MCF 10A (cell line): ENCODE data around the gene KLHL3. TPM values are rescaled to one million over a fixed set of nuclear protein-coding genes. Genes with fewer than 3 reads are reported as not detected.
A peak's percentile ranks its signal among the peaks of the same experiment; 100 is the strongest.

Experiments used
- BruUV-seq: library from RNA; stranded (reverse); fragments of 400-500 nt; replicated peaks from 2 replicates; lab custom pipeline; 2021; lab: Mats Ljungman, UMichigan
- CTCF ChIA-PET: fragments of 300-600 bp; sonication (Branson Sonifier 250); formaldehyde crosslinking; extraction: SDS; loops from one replicate; lab custom pipeline; 2021; ENCODE audit warnings: antibody characterized with exemption, inconsistent platforms; lab: Yijun Ruan, JAX
- POLR2A ChIA-PET: fragments of 300-600, 350-650 bp; sonication (Branson Sonifier 250); formaldehyde crosslinking; extraction: SDS; loops from one replicate; lab custom pipeline; 2020; ENCODE audit warnings: antibody characterized with exemption, inconsistent platforms; lab: Yijun Ruan, JAX
- DNase-seq: peaks from one replicate; pipeline ENCODE4 v3.0.0-alpha.2; 2018; ENCODE audit not compliant: unreplicated experiment
- H3K27ac Mint-ChIP-seq: one replicate; pipeline ENCODE4 v1.8.0; 2022; ENCODE audit warnings: mild to moderate bottlenecking, low read depth, mixed read lengths; ENCODE audit not compliant: unreplicated experiment
- H3K27me3 Mint-ChIP-seq: one replicate; pipeline ENCODE4 v1.8.0; 2022; ENCODE audit warnings: mixed read lengths; ENCODE audit not compliant: insufficient read depth, unreplicated experiment
- H3K36me3 Mint-ChIP-seq: one replicate; pipeline ENCODE4 v1.8.0; 2022; ENCODE audit warnings: mild to moderate bottlenecking, moderate library complexity, mixed read lengths; ENCODE audit not compliant: insufficient read depth, unreplicated experiment
- H3K4me1 Mint-ChIP-seq: one replicate; pipeline ENCODE4 v1.8.0; 2022; ENCODE audit warnings: mixed read lengths; ENCODE audit not compliant: insufficient read depth, unreplicated experiment
- H3K4me3 Mint-ChIP-seq: one replicate; pipeline ENCODE4 v1.8.0; 2022; ENCODE audit warnings: mild to moderate bottlenecking, moderate library complexity, mixed read lengths; ENCODE audit not compliant: unreplicated experiment
- H3K9me3 Mint-ChIP-seq: one replicate; pipeline ENCODE4 v1.8.0; 2022; ENCODE audit warnings: mixed read lengths; ENCODE audit not compliant: unreplicated experiment
- CTCF ChIP-seq: fragments of 200-600 bp; IDR thresholded peaks from one replicate; pipeline ENCODE4 v1.8.0; 2022; ENCODE audit warnings: antibody characterized with exemption, mild to moderate bottlenecking; ENCODE audit not compliant: unreplicated experiment
- intact Hi-C: fragments of 100-400 bp; cut with micrococcal nuclease; formaldehyde crosslinking; loops from 2 replicates; pipeline ENCODE4 v1.14.1; 2022
- total RNA-seq: library from RNA; stranded (reverse); gene quantifications from 2 replicates; pipeline ENCODE4 v1.2.3, GENCODE V29; 2022

The KLHL3 gene
- total RNA-seq, 1 experiment from 2014 or later: 0.49 TPM

- intact Hi-C loops: loop anchor here (5.0 to 10.0 kb wide), 3 partner anchors 301 to 818 kb away; partner anchors contain the start of gene FAM13B
- Mint-ChIP-seq H3K36me3 (peaks cover 4% of the 10 kb centered on the region), H3K4me1 (peaks cover 41% of the 10 kb centered on the region), H3K4me3 (peak overlapping the region; percentile 62), H3K27me3 (no peaks in the 10 kb centered on the region), H3K27ac (peak overlapping the region; percentile 92), H3K9me3 (no peaks in the 10 kb centered on the region)
- ChIA-PET POLR2A (interaction anchor here (0.6 to 3.7 kb wide), 28 partner anchors 8 to 1616 kb away, joined by 3 to 53 read pairs (median 4); partner anchors contain the start of gene HNRNPA0), CTCF (interaction anchor here (0.5 to 14.9 kb wide), 23 partner anchors 9 to 1215 kb away, joined by 3 to 690 read pairs (median 3); partner anchors contain the start of gene KLHL3)
- no TSS peak for BruUV-seq
- no peak for TF ChIP-seq CTCF
- DNase-seq: peak; percentile 99
Measured at GRCh38 chr5:137622850-137623249, 113.0 kb downstream of the KLHL3 start.

GRCh38 chr5:137621861-137622823, 113.7 kb downstream of the KLHL3 start:
- ChIA-PET POLR2A (interaction anchor here (0.6 to 3.7 kb wide), 25 partner anchors 9 to 1594 kb away, joined by 3 to 53 read pairs (median 4); partner anchors contain the start of gene HNRNPA0), CTCF (interaction anchor here (0.5 to 14.9 kb wide), 22 partner anchors 7 to 511 kb away, joined by 3 to 690 read pairs (median 3); partner anchors contain the start of gene KLHL3)
- H3K4me1 Mint-ChIP-seq: peaks cover 41% of the 10 kb centered on the region
- no peaks in the 10 kb centered on the region for H3K27me3 Mint-ChIP-seq
- H3K9me3 Mint-ChIP-seq: no peaks in the 10 kb centered on the region
- peaks cover 4% of the 10 kb centered on the region for H3K36me3 Mint-ChIP-seq
- intact Hi-C loops: loop anchor here (5.0 to 10.0 kb wide), 3 partner anchors 300 to 817 kb away; partner anchors contain the start of gene FAM13B
- no peak for TF ChIP-seq CTCF
- BruUV-seq: no TSS peak
- peak; percentile 94 for DNase-seq
- H3K4me3 Mint-ChIP-seq: peak overlapping the region; percentile 62
- peak overlapping the region; percentile 92 for H3K27ac Mint-ChIP-seq

GRCh38 chr5:137621306-137621705, 114.6 kb downstream of the KLHL3 start:
- intact Hi-C loops: loop anchor here (5.0 to 10.0 kb wide), 3 partner anchors 299 to 817 kb away; partner anchors contain the start of gene FAM13B
- no peaks in the 10 kb centered on the region for H3K9me3 Mint-ChIP-seq
- no TSS peak for BruUV-seq
- peaks cover 41% of the 10 kb centered on the region for H3K4me1 Mint-ChIP-seq
- H3K27me3 Mint-ChIP-seq: no peaks in the 10 kb centered on the region
- peaks cover 4% of the 10 kb centered on the region for H3K36me3 Mint-ChIP-seq
- H3K27ac Mint-ChIP-seq: peak overlapping the region; percentile 92
- CTCF ChIA-PET: interaction anchor here (0.6 to 14.9 kb wide), 13 partner anchors 8 to 511 kb away, joined by 3 to 690 read pairs (median 4); partner anchors contain the start of gene KLHL3
- no peak for TF ChIP-seq CTCF
- no peak overlapping the region for H3K4me3 Mint-ChIP-seq
- POLR2A ChIA-PET: interaction anchor here (0.5 to 3.7 kb wide), 6 partner anchors 10 to 491 kb away, joined by 3 to 53 read pairs (median 6); partner anchors contain the start of gene HNRNPA0
- no peak for DNase-seq
